Ureter (tissue), 1 donor: Measurements from ENCODE around the gene SAMD8. TPM values are rescaled to one million over a fixed set of nuclear protein-coding genes. Genes with fewer than 3 reads are reported as not detected.

Experiments used
- DNase-seq: peaks from one replicate; pipeline ENCODE4 v3.0.0-alpha.2; 2020; ENCODE audit warnings: low spot score
- total RNA-seq: library from RNA; stranded (reverse); gene quantifications from one replicate; pipeline ENCODE4 v1.2.4, GENCODE V29; 2023
- donor health status: DM: yes; HTN: yes; CAD: no.

Gene SAMD8
- total RNA-seq, 1 donor from 2014 or later: 26.0 TPM

GRCh38 chr10:75140246-75140645 lies 28.8 kb downstream of the SAMD8 start:
- DNase-seq: no peak

GRCh38 chr10:75143353-75143752 lies 31.9 kb downstream of the SAMD8 start:
- DNase-seq: no peak

DNA sequence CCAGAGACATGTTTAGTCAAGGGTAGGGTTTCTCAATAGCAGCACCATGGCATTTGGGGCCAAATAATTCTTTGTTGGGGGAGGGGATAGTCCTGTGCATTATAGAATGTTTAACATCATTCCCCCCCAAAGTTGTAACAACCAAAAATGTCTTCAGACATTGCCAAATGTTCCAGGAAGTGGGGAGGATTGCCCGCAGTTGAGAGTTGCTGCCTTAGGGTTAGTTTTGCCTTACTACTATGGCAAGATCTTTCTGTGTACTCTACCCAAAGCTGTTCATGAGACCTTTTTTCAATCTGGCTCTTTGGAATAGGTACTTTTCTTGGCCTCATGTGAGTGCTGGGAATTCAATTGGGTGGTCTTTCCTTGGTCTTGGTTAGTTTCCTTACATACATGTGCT lies 34.1 kb downstream of the SAMD8 start:
- DNase-seq: no peak

GRCh38 chr10:75146780-75147179 lies 35.3 kb downstream of the SAMD8 start:
- DNase-seq: no peak

GRCh38 chr10:75150656-75151055 lies 39.2 kb downstream of the SAMD8 start:
- DNase-seq: no peak

GRCh38 chr10:75159519-75159918 lies 48.1 kb downstream of the SAMD8 start:
- DNase-seq: no peak

DNA sequence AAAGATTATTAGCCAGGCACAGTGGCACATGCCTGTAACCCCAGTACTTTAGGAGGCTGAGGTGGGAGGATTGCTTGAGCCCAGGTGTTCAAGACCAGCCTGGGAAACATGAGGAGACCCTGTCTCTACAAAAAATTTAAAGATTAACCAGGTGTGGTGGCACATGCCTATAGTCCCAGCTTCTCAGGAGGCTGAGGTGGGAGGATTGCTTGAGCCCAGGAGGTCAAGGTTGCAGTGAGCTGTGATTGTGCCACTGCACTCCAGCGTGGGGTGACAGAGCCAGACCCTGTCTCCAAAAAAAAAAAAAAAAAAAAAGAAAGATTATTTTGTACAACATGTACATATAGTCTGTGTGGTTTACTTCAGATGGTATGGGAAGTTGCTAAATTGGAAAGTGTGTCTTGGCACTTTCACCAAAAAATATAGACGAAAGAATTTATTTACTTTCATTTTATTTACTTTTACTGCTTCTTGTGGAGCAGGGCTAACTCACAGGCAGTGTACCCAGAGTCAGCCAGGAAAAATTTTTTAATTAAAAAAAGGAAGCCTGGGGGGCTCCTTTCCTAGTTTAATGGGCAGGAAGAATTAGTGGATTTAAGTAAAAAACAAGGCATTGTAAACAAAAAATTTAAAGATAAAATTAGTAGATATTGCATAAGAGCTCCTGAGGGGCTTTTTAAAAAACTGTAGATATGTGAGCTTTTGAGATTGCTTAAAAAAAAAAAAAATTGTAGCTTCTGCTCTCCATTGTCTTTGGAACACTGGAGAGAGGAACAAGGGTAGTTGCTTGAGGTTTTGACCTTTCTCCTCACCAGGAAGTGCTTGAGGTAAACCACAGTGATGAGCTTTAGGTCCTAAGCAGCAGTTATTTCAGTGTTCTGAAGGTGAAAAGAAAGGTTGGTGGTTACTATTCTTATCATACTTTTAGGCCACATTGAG lies 54.5 kb downstream of the SAMD8 start:
- no peak for DNase-seq

DNA sequence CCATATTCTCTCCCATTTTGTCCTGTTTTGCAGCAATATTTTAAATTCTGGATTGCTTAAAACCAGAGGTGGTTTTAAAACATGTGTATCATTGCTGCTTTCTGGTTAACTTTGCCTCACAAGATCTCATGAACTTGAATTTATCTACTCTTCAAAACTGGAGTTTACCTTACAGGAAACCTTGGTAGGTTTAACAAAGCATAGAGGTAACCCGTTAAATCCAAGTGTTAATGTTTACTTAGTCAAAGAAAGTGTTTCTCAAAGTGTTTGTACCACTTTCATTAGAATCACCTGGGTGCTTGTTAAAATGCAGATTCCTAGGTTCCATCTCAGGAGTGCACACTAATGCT lies 55.1 kb downstream of the SAMD8 start:
- DNase-seq: no peak

DNA sequence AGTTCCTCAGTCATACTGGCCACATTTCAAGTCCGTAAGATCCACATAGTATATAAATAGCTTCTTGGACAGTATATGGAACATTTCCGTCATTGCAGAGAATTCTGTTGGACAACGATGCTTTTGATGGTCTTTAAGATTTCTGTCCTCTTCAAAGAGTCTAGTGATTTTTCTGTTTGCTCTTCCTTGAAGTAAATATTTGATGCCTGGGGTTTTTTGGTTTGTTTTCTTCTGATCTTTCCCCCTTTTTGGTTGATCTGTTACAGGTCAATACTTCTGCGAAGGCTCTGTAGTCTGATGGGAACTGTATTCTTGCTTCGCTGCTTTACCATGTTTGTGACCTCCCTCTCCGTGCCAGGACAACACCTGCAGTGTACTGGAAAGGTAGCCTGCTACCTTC lies 56.8 kb downstream of the SAMD8 start:
- no peak for DNase-seq

GRCh38 chr10:75170215-75170614 lies 58.8 kb downstream of the SAMD8 start:
- no peak for DNase-seq

GRCh38 chr10:75175046-75175445 lies 63.6 kb downstream of the SAMD8 start:
- DNase-seq: no peak

- no peak for DNase-seq
Observed at GRCh38 chr10:75176046-75176445, 64.6 kb downstream of the SAMD8 start.

GRCh38 chr10:75176736-75177135 lies 65.3 kb downstream of the SAMD8 start:
- DNase-seq: no peak

- DNase-seq: no peak
Observed at GRCh38 chr10:75179657-75180177, 68.3 kb downstream of the SAMD8 start.

GRCh38 chr10:75180592-75180991 lies 69.1 kb downstream of the SAMD8 start:
- no peak for DNase-seq

- no peak for DNase-seq
Observed at GRCh38 chr10:75181073-75181472, 69.6 kb downstream of the SAMD8 start.

DNA sequence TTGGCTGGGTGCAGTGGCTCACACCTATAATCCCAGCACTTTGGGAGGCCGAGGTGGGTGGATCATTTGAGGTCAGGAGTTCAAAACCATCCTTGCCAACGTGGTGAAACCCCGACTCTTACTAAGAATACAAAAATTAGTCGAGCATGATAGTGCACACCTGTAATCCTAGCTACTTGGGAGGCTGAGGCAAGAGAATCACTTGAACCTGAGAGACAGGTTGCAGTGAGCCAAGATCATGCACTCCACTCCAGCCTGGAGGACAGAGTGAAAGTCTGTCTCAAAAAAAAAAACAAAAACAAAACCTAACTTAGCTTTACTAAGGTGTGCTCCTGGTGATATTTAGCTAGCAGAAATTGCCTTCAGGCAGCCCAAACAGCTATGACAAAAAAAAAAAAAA lies 74.9 kb downstream of the SAMD8 start:
- DNase-seq: peak; percentile 9

DNA sequence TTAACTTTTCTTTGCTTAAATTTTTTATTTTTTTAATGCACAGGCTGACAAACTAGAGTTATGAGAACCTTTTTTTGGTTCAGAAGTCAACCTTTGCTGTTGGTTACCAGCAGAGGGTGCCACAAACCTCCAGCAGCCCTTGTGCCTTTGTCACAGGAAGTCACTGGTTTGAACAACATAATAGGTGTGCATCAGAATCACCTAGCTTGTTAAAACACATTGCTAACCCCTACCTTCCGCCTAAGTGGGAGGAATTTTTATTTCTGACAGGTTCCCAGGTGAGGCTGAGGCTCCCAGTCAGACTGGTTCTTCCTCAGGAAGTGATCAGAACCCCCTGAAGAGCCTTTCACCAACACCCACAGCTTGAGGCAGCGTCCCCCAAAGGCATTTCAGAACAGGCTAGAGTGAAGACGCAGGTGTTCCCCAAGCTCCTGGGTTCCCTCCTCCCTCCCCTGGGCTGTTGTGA lies 76.5 kb downstream of the SAMD8 start:
- peak; percentile 72 for DNase-seq

DNA sequence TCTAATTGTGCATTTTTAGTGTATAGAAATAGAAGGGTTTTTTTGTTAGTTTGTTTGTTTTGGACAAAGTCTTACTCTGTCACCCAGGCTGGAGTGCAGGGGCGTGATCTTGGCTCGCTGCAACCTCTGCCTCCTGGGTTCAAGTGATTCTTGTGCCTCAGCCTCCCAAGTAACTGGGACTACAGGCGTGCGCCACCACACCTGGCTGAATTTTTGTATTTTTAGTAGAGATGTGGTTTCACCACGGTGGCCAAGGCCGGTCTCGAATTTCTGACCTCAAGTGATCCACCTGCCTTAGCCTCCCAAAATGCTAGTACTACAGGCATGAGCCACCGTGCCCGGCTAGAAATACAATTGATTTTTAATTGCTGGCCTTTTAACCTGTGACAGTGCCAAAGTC lies 77.1 kb downstream of the SAMD8 start:
- peak; percentile 35 for DNase-seq

DNA sequence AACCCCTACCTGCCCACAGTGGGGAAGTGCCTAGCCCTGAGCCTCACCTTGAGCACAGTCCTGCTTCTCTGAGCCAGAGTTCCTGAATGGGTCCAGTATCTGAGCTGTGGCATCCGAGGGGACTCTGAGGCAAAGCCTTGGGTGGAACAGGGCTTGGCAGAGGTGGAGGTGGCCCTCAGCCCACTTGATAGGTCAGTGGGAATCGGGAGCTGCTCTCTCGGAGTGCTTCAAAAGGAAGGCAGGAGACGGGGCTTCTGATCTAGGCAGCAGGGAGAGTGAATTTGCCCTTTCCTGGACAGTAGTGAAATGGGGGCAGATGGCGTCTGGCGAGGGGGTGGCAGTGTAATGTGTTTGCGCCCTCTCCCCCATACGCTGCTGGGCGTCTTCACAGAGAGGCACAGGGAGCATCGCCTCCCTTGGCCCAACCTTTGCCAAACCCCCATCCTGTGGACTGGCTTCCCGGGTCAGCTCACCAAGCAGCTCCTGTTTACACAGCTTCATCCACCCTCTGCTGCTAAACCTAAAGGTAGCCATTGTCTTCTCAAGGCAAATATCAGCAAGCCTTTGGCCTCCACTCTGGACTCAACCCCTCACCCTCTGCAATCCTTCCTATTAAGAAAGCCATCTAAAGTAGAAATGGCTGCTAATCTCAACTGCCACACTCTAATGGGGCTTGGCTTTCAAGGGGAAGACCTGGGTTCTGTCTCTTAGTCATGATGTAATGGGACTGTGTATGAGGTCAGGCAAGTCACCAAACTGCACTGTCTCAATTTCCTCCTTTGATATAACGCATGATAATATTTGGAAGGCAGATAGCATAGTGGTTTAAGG lies 78.0 kb downstream of the SAMD8 start:
- peak; percentile 37 for DNase-seq

- peak; percentile 73 for DNase-seq
Observed at GRCh38 chr10:75191821-75192568, 80.5 kb downstream of the SAMD8 start.

DNA sequence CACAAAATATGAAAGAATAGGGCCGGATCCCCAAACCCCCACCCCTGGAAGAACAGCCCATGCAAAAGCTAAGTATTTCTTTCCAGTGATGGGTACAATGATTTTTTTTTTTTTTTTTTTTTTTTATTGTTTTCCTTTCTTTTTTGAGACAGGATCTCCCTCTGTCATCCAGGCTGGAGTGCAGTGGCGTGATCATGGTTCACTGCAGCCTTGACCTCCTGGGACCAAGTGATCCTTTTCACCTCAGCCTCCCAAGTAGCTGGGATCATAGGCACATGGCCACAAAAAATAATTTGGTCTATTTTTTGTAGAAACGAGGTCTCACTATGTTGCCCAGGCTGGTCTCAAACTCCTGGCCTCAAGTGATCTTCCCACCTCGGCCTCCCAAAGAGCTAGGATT lies 83.2 kb downstream of the SAMD8 start:
- peak; percentile 9 for DNase-seq
